Activated gamma-delta T cell treated with Interleukin-2 at 50 U/mL for 16 hours (primary cell): ENCODE data around the gene PCDHGA9.
"Not testable (repeated sequence)": the region's sequence is repeated elsewhere in the genome, so short reads cannot be mapped to it uniquely, and the experiment has no call there.

ENCODE experiments used
- DNase-seq: peaks from one replicate; pipeline ENCODE4 v3.0.0-alpha.2; 2020

PCDHGA9 gene

GRCh38 chr5:141402553-141403243, at the start of gene PCDHGA9:
Gene PCDHGA9, plus strand, starts transcription at chr5:141402778. Its CDS starts 175 bp downstream, at chr5:141402953.
- DNase-seq: no peak

- DNase-seq: no peak
Measured at GRCh38 chr5:141354900-141355469, 47.6 kb upstream of the PCDHGA9 start, which contains the start of gene PCDHGA4. Gene PCDHGA4, plus strand, starts transcription at chr5:141355021. Its CDS starts 87 bp downstream, at chr5:141355108.

- DNase-seq: no peak
Measured at GRCh38 chr5:141355641-141356040, 46.9 kb upstream of the PCDHGA9 start.

GRCh38 chr5:141356133-141356532, 46.4 kb upstream of the PCDHGA9 start:
- no peak for DNase-seq

- no peak for DNase-seq
Measured at GRCh38 chr5:141356950-141357349, 45.6 kb upstream of the PCDHGA9 start.

- DNase-seq: no peak
Measured at GRCh38 chr5:141359790-141360426, 42.7 kb upstream of the PCDHGA9 start, which contains the start of gene PCDHGB2. Gene PCDHGB2, plus strand, starts transcription at chr5:141359994. Its CDS starts 142 bp downstream, at chr5:141360136.

- no peak for DNase-seq
Measured at GRCh38 chr5:141360685-141361084, 41.9 kb upstream of the PCDHGA9 start.

- no peak for DNase-seq
Measured at GRCh38 chr5:141362719-141363118, 39.9 kb upstream of the PCDHGA9 start.

GRCh38 chr5:141363952-141364660, 38.5 kb upstream of the PCDHGA9 start, which contains the start of gene PCDHGA5:
Gene PCDHGA5, plus strand, starts transcription at chr5:141364162. Its CDS starts 169 bp downstream, at chr5:141364331.
- DNase-seq: no peak

GRCh38 chr5:141366016-141366896, 36.3 kb upstream of the PCDHGA9 start:
- DNase-seq: no peak

GRCh38 chr5:141369994-141370848, 32.4 kb upstream of the PCDHGA9 start, which contains the start of gene PCDHGB3:
Gene PCDHGB3, plus strand, starts transcription at chr5:141370242. Its CDS starts 153 bp downstream, at chr5:141370395.
- no peak for DNase-seq

- DNase-seq: no peak
Measured at GRCh38 chr5:141371572-141372475, 30.8 kb upstream of the PCDHGA9 start.

GRCh38 chr5:141373673-141374317, 28.8 kb upstream of the PCDHGA9 start, which contains the start of gene PCDHGA6:
Gene PCDHGA6, plus strand, starts transcription at chr5:141373891. Its CDS starts 193 bp downstream, at chr5:141374084.
- DNase-seq: no peak

- no peak for DNase-seq
Measured at GRCh38 chr5:141374627-141375026, 28.0 kb upstream of the PCDHGA9 start.

- DNase-seq: not testable (repeated sequence)
Measured at GRCh38 chr5:141375444-141376155, 27.0 kb upstream of the PCDHGA9 start.

- no peak for DNase-seq
Measured at GRCh38 chr5:141382469-141383294, 19.9 kb upstream of the PCDHGA9 start, which contains the start of gene PCDHGA7. Gene PCDHGA7, plus strand, starts transcription at chr5:141382742. Its CDS starts 158 bp downstream, at chr5:141382900.

GRCh38 chr5:141383345-141383744, 19.2 kb upstream of the PCDHGA9 start:
- no peak for DNase-seq
